Thyroid gland (tissue), 4 donors: ENCODE measurements around the gene DNAJC21. TPM values are rescaled to one million over a fixed set of nuclear protein-coding genes. Genes with fewer than 3 reads are reported as not detected.
"Not testable (repeated sequence)": the region's sequence is repeated elsewhere in the genome, so short reads cannot be mapped to it uniquely, and the experiment has no call there.

Experiments used
- DNase-seq, 2 donors: peaks; one replicate each; pipeline ENCODE4 v3.0.0-alpha.2; 2019
- H3K27ac ChIP-seq, 3 donors: fragments of 200-600 bp; sonication (generic); 1 replicate in 2 of 3; 2 replicates in 1 of 3; pipeline ENCODE4 v1.5.1; 2016 to 2019; ENCODE audit warnings: mild to moderate bottlenecking in 1 of 3, moderate library complexity in 1 of 3
- H3K27me3 ChIP-seq: fragments of 200-600 bp; sonication (generic); one replicate; pipeline ENCODE4 v1.5.1; 2019
- H3K36me3 ChIP-seq, 2 donors: fragments of 200-600 bp; sonication (generic); one replicate each; pipeline ENCODE4 v1.5.1; 2016 to 2019
- H3K4me1 ChIP-seq, 2 donors: fragments of 200-600 bp; sonication (generic); one replicate each; pipeline ENCODE4 v1.5.1; 2017 to 2019
- H3K4me3 ChIP-seq, 3 donors: fragments of 200-600 bp; sonication (generic); replicated peaks in 1 of 3; 1 replicate in 2 of 3; 2 replicates in 1 of 3; pipeline ENCODE4 v1.5.1; 2016; ENCODE audit warnings: mild to moderate bottlenecking in 1 of 3
- H3K9me3 ChIP-seq: fragments of 200-600 bp; sonication (generic); one replicate; pipeline ENCODE4 v1.5.1; 2017
- POLR2A ChIP-seq, 2 donors: fragments of 450-650 bp; IDR thresholded peaks; one replicate each; pipeline ENCODE4 v1.6.1; 2017; ENCODE audit warnings: antibody characterized with exemption in 2 of 2, mild to moderate bottlenecking in 2 of 2, moderate library complexity in 1 of 2
- WGBS, 2 donors: methylation state at CpG; one replicate each; pipeline ENCODE4 v1.1.5; 2017; 5-methylcytosine and 5-hydroxymethylcytosine counted together
- intact Hi-C: fragments of 100-400 bp; cut with DNase I; formaldehyde crosslinking; loops from one replicate; pipeline ENCODE4 v1.15.1; 2023
- total RNA-seq, 4 donors: library from RNA; depleted of rRNA; stranded (reverse); fragments of >200 nt; gene quantifications; one replicate each; pipeline ENCODE4 v1.2.3, GENCODE V29; 2016
- TF ChIP-seq, protein P1 (sequence below), 6 experiments: fragments of 200-600 bp in 3 of 6; fragments of 450-650 bp in 3 of 6; sonication (generic) in 3 of 6; IDR thresholded peaks; one replicate each; pipeline ENCODE4 v1.5.1; 2016 to 2019; ENCODE audit warnings: antibody characterized with exemption in 6 of 6, mild to moderate bottlenecking in 2 of 6, inconsistent platforms in 1 of 6, moderate library complexity in 1 of 6

Gene DNAJC21
- total RNA-seq, 4 donors from 2014 or later, result 33.5 to 68.1 (median 48.4) TPM

DNA sequence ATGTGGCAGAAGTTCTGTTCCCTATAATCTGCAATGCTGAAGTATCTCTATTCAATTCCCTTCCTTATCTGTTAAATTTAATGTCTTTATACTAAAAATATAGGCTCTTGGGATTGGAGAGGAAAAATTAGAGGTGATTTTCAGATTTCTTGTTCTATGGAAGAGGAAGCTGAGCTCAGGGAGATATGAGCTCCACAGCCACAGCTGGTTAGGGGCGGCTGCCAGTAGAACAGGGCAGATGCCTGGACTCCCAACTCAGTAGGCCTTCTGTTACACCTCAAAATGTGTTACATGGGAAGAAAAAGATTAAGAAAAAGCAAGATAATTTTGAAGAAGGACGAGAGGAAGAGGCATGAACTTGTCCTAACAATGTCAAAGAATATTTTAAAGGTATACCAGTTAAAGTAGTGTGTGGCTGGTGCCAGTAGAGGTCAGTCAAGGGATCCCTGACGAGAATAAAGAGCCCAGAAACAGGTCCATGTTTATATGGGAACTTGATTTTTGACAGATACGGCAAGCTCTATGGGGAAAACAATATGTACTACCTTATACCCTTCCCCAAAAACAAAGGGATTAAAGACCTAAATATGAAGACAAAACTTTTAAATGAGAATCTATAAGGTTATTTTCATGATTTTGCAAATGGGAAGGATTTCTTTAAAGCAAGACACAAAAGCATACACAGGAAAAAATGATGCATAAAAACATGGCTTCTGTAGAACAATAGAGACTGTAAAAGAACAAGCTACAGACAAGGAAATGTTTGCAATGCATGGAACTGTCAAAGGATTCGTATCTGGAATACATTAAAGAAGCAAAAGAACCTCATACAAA is 28.7 kb downstream of the DNAJC21 start:
- Histone ChIP-seq H3K9me3 (no peaks in the 10 kb centered on the region), H3K4me1 (no peaks in the 10 kb centered on the region), H3K4me3 (no peak overlapping the region), H3K36me3 (peaks cover 8 to 12% of the 10 kb centered on the region in 2 donors), H3K27ac (no peak overlapping the region), H3K27me3 (no peaks in the 10 kb centered on the region)
- intact Hi-C loops, result no loop called here
- WGBS, 2 donors, result 48 to 49% methylated on average over 5 of the region's 5 CpGs
- TF ChIP-seq, protein P1, sequence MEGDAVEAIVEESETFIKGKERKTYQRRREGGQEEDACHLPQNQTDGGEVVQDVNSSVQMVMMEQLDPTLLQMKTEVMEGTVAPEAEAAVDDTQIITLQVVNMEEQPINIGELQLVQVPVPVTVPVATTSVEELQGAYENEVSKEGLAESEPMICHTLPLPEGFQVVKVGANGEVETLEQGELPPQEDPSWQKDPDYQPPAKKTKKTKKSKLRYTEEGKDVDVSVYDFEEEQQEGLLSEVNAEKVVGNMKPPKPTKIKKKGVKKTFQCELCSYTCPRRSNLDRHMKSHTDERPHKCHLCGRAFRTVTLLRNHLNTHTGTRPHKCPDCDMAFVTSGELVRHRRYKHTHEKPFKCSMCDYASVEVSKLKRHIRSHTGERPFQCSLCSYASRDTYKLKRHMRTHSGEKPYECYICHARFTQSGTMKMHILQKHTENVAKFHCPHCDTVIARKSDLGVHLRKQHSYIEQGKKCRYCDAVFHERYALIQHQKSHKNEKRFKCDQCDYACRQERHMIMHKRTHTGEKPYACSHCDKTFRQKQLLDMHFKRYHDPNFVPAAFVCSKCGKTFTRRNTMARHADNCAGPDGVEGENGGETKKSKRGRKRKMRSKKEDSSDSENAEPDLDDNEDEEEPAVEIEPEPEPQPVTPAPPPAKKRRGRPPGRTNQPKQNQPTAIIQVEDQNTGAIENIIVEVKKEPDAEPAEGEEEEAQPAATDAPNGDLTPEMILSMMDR (IDR thresholded peaks at IDR 0.05), result peak in 3 of 6 experiments; percentile 38 to 60 (median 49)
- no peak for TF ChIP-seq POLR2A (IDR thresholded peaks at IDR 0.05)
- DNase-seq, result peak; percentile 27 to 35

DNA sequence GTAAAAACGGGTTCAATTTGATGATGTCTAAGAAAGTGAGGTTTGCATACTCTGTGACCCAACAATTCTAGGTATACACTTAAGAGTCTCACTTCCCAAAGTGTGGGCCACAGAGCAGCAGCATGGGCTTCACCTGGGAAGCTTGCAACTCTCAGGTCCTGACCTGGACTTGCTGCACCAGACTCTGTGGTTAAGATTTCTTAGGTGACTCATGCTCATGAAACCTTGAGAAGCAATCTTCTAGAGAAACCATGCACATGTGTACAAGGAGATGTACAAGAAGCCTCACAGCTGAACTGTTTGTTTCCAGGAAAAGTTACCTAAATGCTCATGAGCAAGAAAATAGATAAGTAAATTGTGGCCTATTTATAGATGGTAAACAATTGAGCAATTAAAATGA is 30.0 kb downstream of the DNAJC21 start:
- H3K9me3 ChIP-seq, result no peaks in the 10 kb centered on the region
- H3K27me3 ChIP-seq, result no peaks in the 10 kb centered on the region
- 78 to 97% methylated on average over 1 of the region's 1 CpG for WGBS, 2 donors
- H3K4me3 ChIP-seq, result no peak overlapping the region
- peaks cover 4 to 9% of the 10 kb centered on the region in 2 donors for H3K36me3 ChIP-seq
- DNase-seq, result no peak
- intact Hi-C loops, result no loop called here
- no peaks in the 10 kb centered on the region for H3K4me1 ChIP-seq
- TF ChIP-seq POLR2A (IDR thresholded peaks at IDR 0.05), result no peak
- TF ChIP-seq, protein P1 (IDR thresholded peaks at IDR 0.05), result no peak
- no peak overlapping the region for H3K27ac ChIP-seq

DNA sequence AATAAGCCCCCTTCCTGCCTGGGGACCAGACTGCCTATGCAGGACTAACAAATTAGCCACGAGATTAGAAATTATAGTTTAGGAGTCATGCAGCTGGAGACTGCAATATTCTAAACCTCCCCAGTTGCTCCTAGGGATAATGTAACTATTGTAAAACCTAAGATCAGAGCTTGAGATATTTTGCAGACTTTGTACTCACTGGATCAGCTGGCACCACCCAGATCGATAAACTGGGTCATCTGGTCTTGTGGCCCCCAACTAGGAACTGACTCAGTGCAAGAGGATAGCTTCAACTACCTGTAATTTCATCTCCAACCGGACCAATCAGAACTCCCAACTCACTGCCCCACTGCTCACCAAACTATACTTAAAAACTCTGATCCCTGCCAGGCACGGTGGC is 38.2 kb downstream of the DNAJC21 start:
- Histone ChIP-seq H3K27me3 (no peaks in the 10 kb centered on the region), H3K27ac (no peak overlapping the region), H3K9me3 (no peaks in the 10 kb centered on the region), H3K4me3 (no peak overlapping the region), H3K4me1 (no peaks in the 10 kb centered on the region), H3K36me3 (no peaks in the 10 kb centered on the region)
- no peak for DNase-seq
- TF ChIP-seq, protein P1 (IDR thresholded peaks at IDR 0.05), result no peak
- no peak for TF ChIP-seq POLR2A (IDR thresholded peaks at IDR 0.05)
- WGBS, 2 donors, result 97 to 98% methylated on average over 4 of the region's 4 CpGs
- intact Hi-C loops, result no loop called here

DNA sequence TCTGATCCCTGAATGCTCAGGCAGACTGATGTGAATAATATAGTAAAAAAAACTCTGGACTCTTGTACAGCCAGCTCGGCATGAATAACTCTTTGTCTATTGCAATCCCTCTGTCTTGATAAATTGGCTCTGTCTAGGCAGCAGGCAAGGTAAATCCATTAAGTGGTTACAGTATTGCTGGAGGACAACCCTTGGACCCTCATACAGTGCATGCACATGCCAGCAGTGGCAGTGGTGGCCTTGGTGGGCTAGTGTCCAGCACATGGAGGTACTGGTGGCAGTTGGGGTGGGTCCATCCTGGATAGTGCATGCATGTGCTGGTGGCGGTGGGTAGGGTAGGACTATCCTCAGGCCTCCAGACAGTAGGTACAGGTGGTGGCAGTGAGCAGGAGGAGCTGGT is 38.9 kb downstream of the DNAJC21 start:
- TF ChIP-seq, protein P1 (IDR thresholded peaks at IDR 0.05), result no peak
- TF ChIP-seq POLR2A (IDR thresholded peaks at IDR 0.05), result no peak
- Histone ChIP-seq H3K4me3 (no peak overlapping the region), H3K27me3 (no peaks in the 10 kb centered on the region), H3K27ac (no peak overlapping the region), H3K9me3 (no peaks in the 10 kb centered on the region), H3K36me3 (no peaks in the 10 kb centered on the region), H3K4me1 (no peaks in the 10 kb centered on the region)
- intact Hi-C loops, result no loop called here
- WGBS, 2 donors, result 89 to 96% methylated on average over 2 of the region's 2 CpGs
- no peak for DNase-seq

DNA sequence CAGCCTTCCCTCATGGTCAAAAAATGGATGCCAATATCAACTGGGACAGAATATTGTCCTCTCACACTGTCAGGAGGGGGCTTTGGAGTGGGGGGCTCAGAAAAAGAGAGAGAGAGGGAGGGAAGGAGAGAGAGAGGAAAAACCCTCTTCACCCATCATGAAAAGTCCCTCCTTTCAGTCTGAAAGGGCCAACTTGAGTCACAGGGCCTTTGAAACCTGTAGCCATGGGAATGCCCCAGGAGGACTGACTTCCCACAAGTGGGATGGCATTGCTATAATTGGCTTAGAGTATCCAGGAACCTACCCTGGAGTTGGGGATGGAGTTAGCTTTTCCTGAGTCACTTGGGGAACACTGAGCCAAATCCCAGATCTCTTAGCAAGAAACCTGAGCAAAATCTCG is 41.2 kb downstream of the DNAJC21 start:
- DNase-seq, result no peak
- no peaks in the 10 kb centered on the region for H3K36me3 ChIP-seq
- no peak overlapping the region for H3K27ac ChIP-seq
- no peak for TF ChIP-seq POLR2A (IDR thresholded peaks at IDR 0.05)
- TF ChIP-seq, protein P1 (IDR thresholded peaks at IDR 0.05), result no peak
- intact Hi-C loops, result no loop called here
- H3K27me3 ChIP-seq, result no peaks in the 10 kb centered on the region
- WGBS, 2 donors, result 50 to 70% methylated on average over 1 of the region's 1 CpG
- H3K4me3 ChIP-seq, result no peak overlapping the region
- no peaks in the 10 kb centered on the region for H3K9me3 ChIP-seq
- H3K4me1 ChIP-seq, result no peaks in the 10 kb centered on the region

DNA sequence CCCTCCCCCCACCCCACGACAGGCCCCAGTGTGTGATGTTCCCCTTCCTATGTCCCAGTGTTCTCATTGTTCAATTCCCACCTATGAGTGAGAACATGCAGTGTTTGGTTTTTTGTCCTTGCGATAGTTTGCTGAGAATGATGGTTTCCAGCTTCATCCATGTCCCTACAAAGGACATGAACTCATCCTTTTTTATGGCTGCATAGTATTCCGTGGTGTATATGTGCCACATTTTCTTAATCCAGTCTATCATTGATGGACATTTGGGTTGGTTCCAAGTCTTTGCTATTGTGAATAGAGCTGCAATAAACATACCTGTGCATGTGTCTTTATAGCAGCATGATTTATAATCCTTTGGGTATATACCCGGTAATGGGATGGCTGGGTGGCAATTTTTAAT is 42.3 kb downstream of the DNAJC21 start:
- DNase-seq, H3K36me3 ChIP-seq, H3K27me3 ChIP-seq, H3K4me3 ChIP-seq, H3K27ac ChIP-seq, H3K4me1 ChIP-seq, H3K9me3 ChIP-seq, intact Hi-C loops: not testable (repeated sequence)
- 90 to 93% methylated on average over 4 of the region's 4 CpGs for WGBS, 2 donors
